ENCODE results near the gene CCSAP. TPM values are rescaled to one million over a fixed set of nuclear protein-coding genes. Genes with fewer than 3 reads are reported as not detected.
"Not testable (repeated sequence)": the region's sequence is repeated elsewhere in the genome, so short reads cannot be mapped to it uniquely, and the experiment has no call there.

CCSAP gene
- total RNA-seq, 2 experiments from 2014 or later = 7.9 to 8.4 TPM

GRCh38 chr1:229298887-229299503 lies 43.9 kb downstream of the CCSAP start:
- Mint-ChIP-seq H3K27me3 (no peaks in the 10 kb centered on the region), H3K27ac (no peak overlapping the region), H3K4me1 (peaks cover 4% of the 10 kb centered on the region), H3K36me3 (ENCODE audit: low read depth) (peaks cover 23% of the 10 kb centered on the region), H3K4me3 (no peak overlapping the region), H3K9me3 (ENCODE audit: low read depth) (no peaks in the 10 kb centered on the region)
- ChIA-PET POLR2A (no interaction called here), CTCF (interaction anchor here (0.6 to 0.8 kb wide), 2 partner anchors 9 to 26 kb away, joined by 3 read pairs; no protein-coding TSS in a partner anchor)
- ATAC-seq (no peak), DNase-seq (no peak)
- intact Hi-C loops (cut with DNase I, micrococcal nuclease) = no loop called here

- no peak overlapping the region for H3K27ac Mint-ChIP-seq
Measured at GRCh38 chr1:229298420-229298819, 44.4 kb downstream of the CCSAP start.

GRCh38 chr1:229297746-229298145 lies 45.1 kb downstream of the CCSAP start:
- DNase-seq = no peak
- no peak overlapping the region for H3K27ac Mint-ChIP-seq
- no peaks in the 10 kb centered on the region for H3K9me3 Mint-ChIP-seq (ENCODE audit: low read depth)
- ChIA-PET CTCF (no interaction called here), POLR2A (no interaction called here)
- intact Hi-C loops (cut with DNase I, micrococcal nuclease) = no loop called here
- peaks cover 21% of the 10 kb centered on the region for H3K36me3 Mint-ChIP-seq (ENCODE audit: low read depth)
- H3K4me1 Mint-ChIP-seq = no peaks in the 10 kb centered on the region
- no peaks in the 10 kb centered on the region for H3K27me3 Mint-ChIP-seq
- no peak for ATAC-seq
- no peak overlapping the region for H3K4me3 Mint-ChIP-seq

More at GRCh38 chr1:229298420-229298819, 44.4 kb downstream of the CCSAP start:
- Mint-ChIP-seq H3K27me3 (no peaks in the 10 kb centered on the region), H3K4me1 (peaks cover under 1% of the 10 kb centered on the region), H3K36me3 (ENCODE audit: low read depth) (peaks cover 22% of the 10 kb centered on the region), H3K9me3 (ENCODE audit: low read depth) (no peaks in the 10 kb centered on the region), H3K4me3 (no peak overlapping the region)
- DNase-seq (no peak), ATAC-seq (no peak)
- intact Hi-C loops (cut with DNase I, micrococcal nuclease) = no loop called here
- POLR2A ChIA-PET = no interaction called here
- CTCF ChIA-PET = no interaction called here

- POLR2A ChIA-PET = no interaction called here
- Mint-ChIP-seq H3K36me3 (ENCODE audit: low read depth) (peaks cover 21% of the 10 kb centered on the region), H3K27me3 (no peaks in the 10 kb centered on the region), H3K27ac (no peak overlapping the region), H3K4me1 (no peaks in the 10 kb centered on the region), H3K4me3 (no peak overlapping the region), H3K9me3 (ENCODE audit: low read depth) (no peaks in the 10 kb centered on the region)
- ATAC-seq (no peak), DNase-seq (no peak)
- intact Hi-C loops (cut with DNase I, micrococcal nuclease) = no loop called here
- CTCF ChIA-PET = interaction anchor here (0.6 kb wide), 1 partner anchor 235 kb away, joined by 4 read pairs; no protein-coding TSS in a partner anchor
Measured at GRCh38 chr1:229296541-229296941, 46.3 kb downstream of the CCSAP start.

- intact Hi-C loops (cut with DNase I, micrococcal nuclease) = no loop called here
- DNase-seq = no peak
- CTCF ChIA-PET = no interaction called here
- POLR2A ChIA-PET = no interaction called here
- H3K4me3 Mint-ChIP-seq = no peak overlapping the region
- no peaks in the 10 kb centered on the region for H3K4me1 Mint-ChIP-seq
- peaks cover 22% of the 10 kb centered on the region for H3K36me3 Mint-ChIP-seq (ENCODE audit: low read depth)
- H3K27me3 Mint-ChIP-seq = no peaks in the 10 kb centered on the region
- no peaks in the 10 kb centered on the region for H3K9me3 Mint-ChIP-seq (ENCODE audit: low read depth)
- no peak for ATAC-seq
- H3K27ac Mint-ChIP-seq = no peak overlapping the region
Measured at GRCh38 chr1:229295745-229296144, 47.1 kb downstream of the CCSAP start.

- no peaks in the 10 kb centered on the region for H3K4me1 Mint-ChIP-seq
- ChIA-PET POLR2A (no interaction called here), CTCF (no interaction called here)
- no peak for ATAC-seq
- no peaks in the 10 kb centered on the region for H3K9me3 Mint-ChIP-seq (ENCODE audit: low read depth)
- H3K27me3 Mint-ChIP-seq = no peaks in the 10 kb centered on the region
- peaks cover 27% of the 10 kb centered on the region for H3K36me3 Mint-ChIP-seq (ENCODE audit: low read depth)
- no peak overlapping the region for H3K27ac Mint-ChIP-seq
- intact Hi-C loops (cut with DNase I, micrococcal nuclease) = no loop called here
- H3K4me3 Mint-ChIP-seq = no peak overlapping the region
- no peak for DNase-seq
Measured at GRCh38 chr1:229293528-229294204, 49.2 kb downstream of the CCSAP start.

GRCh38 chr1:229291686-229292085 lies 51.2 kb downstream of the CCSAP start:
- intact Hi-C loops (cut with DNase I, micrococcal nuclease); DNase-seq; H3K4me1 Mint-ChIP-seq; ATAC-seq; H3K9me3 Mint-ChIP-seq (ENCODE audit: low read depth); H3K27me3 Mint-ChIP-seq; H3K4me3 Mint-ChIP-seq; CTCF ChIA-PET; POLR2A ChIA-PET; H3K27ac Mint-ChIP-seq: not testable (repeated sequence)
- H3K36me3 Mint-ChIP-seq (ENCODE audit: low read depth) = peaks cover 27% of the 10 kb centered on the region

- ChIA-PET CTCF (no interaction called here), POLR2A (no interaction called here)
- ATAC-seq (no peak), DNase-seq (no peak)
- intact Hi-C loops (cut with DNase I, micrococcal nuclease) = loop anchor here in 1 of 2 experiments (5.0 kb wide), 1 partner anchor 54 kb away; the partner anchor contains the start of gene CCSAP
- H3K36me3 Mint-ChIP-seq (ENCODE audit: low read depth) = peaks cover 22% of the 10 kb centered on the region
- H3K9me3 Mint-ChIP-seq (ENCODE audit: low read depth) = no peaks in the 10 kb centered on the region
- peaks cover 20% of the 10 kb centered on the region for H3K4me1 Mint-ChIP-seq
- no peak overlapping the region for H3K4me3 Mint-ChIP-seq
- no peaks in the 10 kb centered on the region for H3K27me3 Mint-ChIP-seq
- no peak overlapping the region for H3K27ac Mint-ChIP-seq
Measured at GRCh38 chr1:229288516-229288915, 54.3 kb downstream of the CCSAP start.

- no peaks in the 10 kb centered on the region for H3K27me3 Mint-ChIP-seq
- no peak for DNase-seq
- intact Hi-C loops (cut with DNase I, micrococcal nuclease) = loop anchor here in 1 of 2 experiments (5.0 kb wide), 1 partner anchor 55 kb away; the partner anchor contains the start of gene CCSAP
- no peak for ATAC-seq
- H3K4me3 Mint-ChIP-seq = no peak overlapping the region
- H3K4me1 Mint-ChIP-seq = peaks cover 29% of the 10 kb centered on the region
- H3K27ac Mint-ChIP-seq = no peak overlapping the region
- CTCF ChIA-PET = interaction anchor here (0.6 kb wide), 1 partner anchor 22 kb away, joined by 4 read pairs; no protein-coding TSS in a partner anchor
- POLR2A ChIA-PET = no interaction called here
- peaks cover 28% of the 10 kb centered on the region for H3K36me3 Mint-ChIP-seq (ENCODE audit: low read depth)
- no peaks in the 10 kb centered on the region for H3K9me3 Mint-ChIP-seq (ENCODE audit: low read depth)
Measured at GRCh38 chr1:229287267-229287666, 55.6 kb downstream of the CCSAP start.

- intact Hi-C loops (cut with DNase I, micrococcal nuclease) = loop anchor here (1.0 to 5.0 kb wide), 2 partner anchors 56 to 155 kb away; partner anchors contain the start of gene CCSAP (in 1 of the 2)
- DNase-seq = no peak
- ChIA-PET POLR2A (no interaction called here), CTCF (no interaction called here)
- Mint-ChIP-seq H3K36me3 (ENCODE audit: low read depth) (peaks cover 30% of the 10 kb centered on the region), H3K4me3 (no peak overlapping the region), H3K9me3 (ENCODE audit: low read depth) (no peaks in the 10 kb centered on the region), H3K4me1 (peaks cover 36% of the 10 kb centered on the region), H3K27ac (no peak overlapping the region), H3K27me3 (no peaks in the 10 kb centered on the region)
- peak; percentile 42 for ATAC-seq
Measured at GRCh38 chr1:229286099-229286766, 56.6 kb downstream of the CCSAP start.

- peaks cover 44% of the 10 kb centered on the region for H3K4me1 Mint-ChIP-seq
- no peaks in the 10 kb centered on the region for H3K27me3 Mint-ChIP-seq
- ChIA-PET POLR2A (interaction anchor here (0.7 kb wide), 1 partner anchor 38 kb away, joined by 3 read pairs; no protein-coding TSS in a partner anchor), CTCF (interaction anchor here (1.6 kb wide), 1 partner anchor 27 kb away, joined by 5 read pairs; no protein-coding TSS in a partner anchor)
- H3K9me3 Mint-ChIP-seq (ENCODE audit: low read depth) = no peaks in the 10 kb centered on the region
- H3K4me3 Mint-ChIP-seq = no peak overlapping the region
- DNase-seq (no peak), ATAC-seq (no peak)
- H3K27ac Mint-ChIP-seq = no peak overlapping the region
- peaks cover 22% of the 10 kb centered on the region for H3K36me3 Mint-ChIP-seq (ENCODE audit: low read depth)
- intact Hi-C loops (cut with DNase I, micrococcal nuclease) = loop anchor here in 1 of 2 experiments (5.0 kb wide), 1 partner anchor 57 kb away; the partner anchor contains the start of gene CCSAP
Measured at GRCh38 chr1:229285440-229285839, 57.4 kb downstream of the CCSAP start.

Measured in activated CD4-positive, alpha-beta T cell treated with anti-CD3 and anti-CD28 coated beads for 36 hours (primary cell).